ENCODE results near the gene DISP2.

DNA sequence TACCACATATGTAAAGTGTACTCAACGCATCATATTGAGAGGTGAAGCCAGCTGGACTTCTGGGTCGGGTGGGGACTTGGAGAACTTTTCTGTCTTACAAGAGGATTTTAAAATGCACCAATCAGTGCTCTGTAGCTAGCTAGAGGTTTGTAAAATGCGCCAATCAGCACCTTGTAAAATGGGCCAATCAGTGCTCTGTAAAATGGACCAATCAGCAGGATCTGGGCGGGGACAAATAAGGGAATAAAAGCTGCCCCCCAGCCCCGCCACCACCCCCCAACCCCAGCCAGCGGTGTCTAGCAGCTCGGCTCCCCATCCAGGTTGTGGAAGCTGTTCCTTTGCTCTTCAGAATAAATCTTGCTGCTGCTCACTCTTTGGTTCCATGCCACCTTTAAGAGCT lies 41.4 kb downstream of the DISP2 start:
- TF ChIP-seq, protein P1, sequence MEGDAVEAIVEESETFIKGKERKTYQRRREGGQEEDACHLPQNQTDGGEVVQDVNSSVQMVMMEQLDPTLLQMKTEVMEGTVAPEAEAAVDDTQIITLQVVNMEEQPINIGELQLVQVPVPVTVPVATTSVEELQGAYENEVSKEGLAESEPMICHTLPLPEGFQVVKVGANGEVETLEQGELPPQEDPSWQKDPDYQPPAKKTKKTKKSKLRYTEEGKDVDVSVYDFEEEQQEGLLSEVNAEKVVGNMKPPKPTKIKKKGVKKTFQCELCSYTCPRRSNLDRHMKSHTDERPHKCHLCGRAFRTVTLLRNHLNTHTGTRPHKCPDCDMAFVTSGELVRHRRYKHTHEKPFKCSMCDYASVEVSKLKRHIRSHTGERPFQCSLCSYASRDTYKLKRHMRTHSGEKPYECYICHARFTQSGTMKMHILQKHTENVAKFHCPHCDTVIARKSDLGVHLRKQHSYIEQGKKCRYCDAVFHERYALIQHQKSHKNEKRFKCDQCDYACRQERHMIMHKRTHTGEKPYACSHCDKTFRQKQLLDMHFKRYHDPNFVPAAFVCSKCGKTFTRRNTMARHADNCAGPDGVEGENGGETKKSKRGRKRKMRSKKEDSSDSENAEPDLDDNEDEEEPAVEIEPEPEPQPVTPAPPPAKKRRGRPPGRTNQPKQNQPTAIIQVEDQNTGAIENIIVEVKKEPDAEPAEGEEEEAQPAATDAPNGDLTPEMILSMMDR (IDR thresholded peaks at IDR 0.05): no peak
- no peak for TF ChIP-seq POLR2AphosphoS5 (IDR thresholded peaks at IDR 0.05; ENCODE audit: low read depth, low read length)

Data from Panc1 (cell line).